ENCODE results near the gene PRF1.

DNA sequence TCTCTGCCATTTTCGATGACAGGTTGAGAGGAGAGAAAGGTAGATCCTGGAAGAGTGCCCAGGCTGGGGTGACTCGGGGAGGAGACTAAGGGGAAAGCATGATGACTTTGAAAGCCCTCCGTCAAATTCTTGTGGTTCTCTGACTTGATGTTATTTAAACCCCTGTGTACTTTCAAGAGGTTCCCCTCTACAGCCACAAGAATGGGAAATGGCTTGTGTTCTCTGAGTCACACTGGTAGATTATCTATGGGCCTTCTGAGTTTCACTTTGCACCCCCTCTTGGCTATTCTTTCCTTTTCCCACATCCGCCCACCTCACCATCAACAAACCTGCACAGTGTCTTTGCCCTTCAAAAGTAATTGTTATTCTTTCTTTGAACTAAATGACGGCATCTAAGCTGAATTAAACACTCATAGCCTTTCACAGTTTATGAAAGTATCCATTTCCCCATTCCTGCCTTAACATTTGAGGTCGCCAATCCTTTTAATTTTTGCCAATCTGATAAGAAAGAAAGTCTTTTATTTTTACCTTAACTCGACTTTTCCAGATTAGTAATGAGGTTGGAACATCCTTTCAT is 24.1 kb downstream of the PRF1 start:
- TF ChIP-seq CTCF (IDR thresholded peaks at IDR 0.05): no peak
- TF ChIP-seq POLR2A (IDR thresholded peaks at IDR 0.05): no peak

All from thyroid gland (tissue), 4 donors.